ENCODE results near the gene ARF1. TPM values are rescaled to one million over a fixed set of nuclear protein-coding genes. Genes with fewer than 3 reads are reported as not detected.

ARF1 gene
- total and polyA plus RNA-seq, 2 of the 13 experiments (the other 11 are each of a cell fraction or from before 2014, with no cell fraction given) = 186 to 327 TPM

GRCh38 chr1:228061411-228062084 lies 21.0 kb upstream of the ARF1 start (continued):
- TF ChIP-seq PBX3 (CRISPR knock-in tag; IDR thresholded peaks at IDR 0.05; ENCODE audit: borderline replicate concordance) (no peak), MIER3 (CRISPR knock-in tag; IDR thresholded peaks at IDR 0.05; ENCODE audit: borderline replicate concordance) (no peak), ZNF850 (CRISPR knock-in tag; conservative IDR thresholded peaks at IDR 0.05) (no peak), CEBPG (CRISPR knock-in tag; IDR thresholded peaks at IDR 0.05) (no peak)

GRCh38 chr1:228062085-228062791 lies 20.3 kb upstream of the ARF1 start:
- in situ Hi-C loops (cut with HindIII; ENCODE audit: extremely low pct_ligation_motif_present, low pct_unique_long_range_greater_than_20kb) (no loop called here), intact Hi-C loops (cut with micrococcal nuclease; ENCODE audit: unreplicated experiment) (no loop called here)
- BruUV-seq (replicated peaks) = no TSS peak
- ChIA-PET CTCF (ENCODE audit: low intra/inter-chr PET ratio, low total read pairs) (no interaction called here), POLR2A (no interaction called here)
- H3K9me3 ChIP-seq (ENCODE audit: low read length) = no peaks in the 10 kb centered on the region
- H2AFZ ChIP-seq (ENCODE audit: low read length) = no peak overlapping the region
- 0% methylated on average over 4 of the region's 9 CpGs for WGBS (ENCODE audit: low lambda C conversion rate)
- no peaks in the 10 kb centered on the region for H3K36me3 ChIP-seq (replicated peaks in 1 of 2; ENCODE audit: control insufficient read depth in 1 of 2, insufficient read depth in 2 of 2, low read length in 2 of 2)
- H3K4me1 ChIP-seq (ENCODE audit: insufficient read depth, low read length) = no peaks in the 10 kb centered on the region
- H3K79me2 ChIP-seq (ENCODE audit: insufficient read depth, low read length) = no peaks in the 10 kb centered on the region
- H3K27me3 ChIP-seq (ENCODE audit: control insufficient read depth in 1 of 2, insufficient read depth in 2 of 2, low read length in 2 of 2) = peaks cover 8 to 43% of the 10 kb centered on the region in 2 experiments; a peak in 4 of 5 replicates
- no peak overlapping the region for H3K4me3 ChIP-seq (replicated peaks in 1 of 3; ENCODE audit: insufficient read depth in 1 of 3, low read depth in 2 of 3, low read length in 3 of 3)
- H3K27ac ChIP-seq (ENCODE audit: extremely low read length, insufficient read depth, low read length) = no peak overlapping the region
- no peak overlapping the region for H3K4me2 ChIP-seq (ENCODE audit: low read depth, low read length)
- FAIRE-seq (no peak), DNase-seq (ENCODE audit: low spot score) (no peak), ATAC-seq (no peak)
- H3K9ac ChIP-seq (ENCODE audit: insufficient read depth, low read depth, low read length) = no peak overlapping the region
- no peaks in the 10 kb centered on the region for H4K20me1 ChIP-seq (ENCODE audit: insufficient read depth, low read length)
- TF ChIP-seq, protein P1, sequence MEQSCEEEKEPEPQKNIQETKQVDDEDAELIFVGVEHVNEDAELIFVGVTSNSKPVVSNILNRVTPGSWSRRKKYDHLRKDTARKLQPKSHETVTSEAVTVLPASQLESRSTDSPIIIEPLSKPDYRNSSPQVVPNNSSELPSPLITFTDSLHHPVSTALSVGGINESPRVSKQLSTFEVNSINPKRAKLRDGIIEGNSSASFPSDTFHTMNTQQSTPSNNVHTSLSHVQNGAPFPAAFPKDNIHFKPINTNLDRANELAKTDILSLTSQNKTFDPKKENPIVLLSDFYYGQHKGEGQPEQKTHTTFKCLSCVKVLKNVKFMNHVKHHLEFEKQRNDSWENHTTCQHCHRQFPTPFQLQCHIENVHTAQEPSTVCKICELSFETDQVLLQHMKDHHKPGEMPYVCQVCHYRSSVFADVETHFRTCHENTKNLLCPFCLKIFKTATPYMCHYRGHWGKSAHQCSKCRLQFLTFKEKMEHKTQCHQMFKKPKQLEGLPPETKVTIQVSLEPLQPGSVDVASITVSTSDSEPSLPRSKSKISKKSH (CRISPR knock-in tag; IDR thresholded peaks at IDR 0.05; ENCODE audit: borderline replicate concordance) = no peak
- TF ChIP-seq CREB3 (CRISPR knock-in tag; IDR thresholded peaks at IDR 0.05) (no peak), ZNF207 (IDR thresholded peaks at IDR 0.05; ENCODE audit: borderline replicate concordance) (no peak), RBFOX2 (IDR thresholded peaks at IDR 0.05; ENCODE audit: low read depth, low read length) (no peak), ZMAT3 (CRISPR knock-in tag; conservative IDR thresholded peaks at IDR 0.05) (no peak), KAT8 (CRISPR knock-in tag; IDR thresholded peaks at IDR 0.05) (no peak), JUN (CRISPR knock-in tag; IDR thresholded peaks at IDR 0.05) (no peak), CHD4 (IDR thresholded peaks at IDR 0.05; ENCODE audit: borderline replicate concordance, low read length) (no peak), FOXP4 (CRISPR knock-in tag; IDR thresholded peaks at IDR 0.05) (no peak), ZNF235 (CRISPR knock-in tag; IDR thresholded peaks at IDR 0.05; ENCODE audit: borderline replicate concordance) (no peak)
- TF ChIP-seq, protein P2, sequence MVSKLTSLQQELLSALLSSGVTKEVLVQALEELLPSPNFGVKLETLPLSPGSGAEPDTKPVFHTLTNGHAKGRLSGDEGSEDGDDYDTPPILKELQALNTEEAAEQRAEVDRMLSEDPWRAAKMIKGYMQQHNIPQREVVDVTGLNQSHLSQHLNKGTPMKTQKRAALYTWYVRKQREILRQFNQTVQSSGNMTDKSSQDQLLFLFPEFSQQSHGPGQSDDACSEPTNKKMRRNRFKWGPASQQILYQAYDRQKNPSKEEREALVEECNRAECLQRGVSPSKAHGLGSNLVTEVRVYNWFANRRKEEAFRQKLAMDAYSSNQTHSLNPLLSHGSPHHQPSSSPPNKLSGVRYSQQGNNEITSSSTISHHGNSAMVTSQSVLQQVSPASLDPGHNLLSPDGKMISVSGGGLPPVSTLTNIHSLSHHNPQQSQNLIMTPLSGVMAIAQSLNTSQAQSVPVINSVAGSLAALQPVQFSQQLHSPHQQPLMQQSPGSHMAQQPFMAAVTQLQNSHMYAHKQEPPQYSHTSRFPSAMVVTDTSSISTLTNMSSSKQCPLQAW (CRISPR knock-in tag; IDR thresholded peaks at IDR 0.05) = no peak
